SK-N-SH (cell line): ENCODE measurements around the gene CATSPER4.

ENCODE experiments used
- CTCF ChIP-seq: fragments of 200-600 bp; sonication (generic); IDR thresholded peaks from 2 replicates; pipeline ENCODE4 v1.6.1; 2017; ENCODE audit warnings: antibody characterized with exemption, mild to moderate bottlenecking, moderate library complexity
- GABPA ChIP-seq: IDR thresholded peaks from 2 replicates; pipeline ENCODE4 v1.4.0; 2012; ENCODE audit warnings: low read depth, mild to moderate bottlenecking
- MXI1 ChIP-seq: IDR thresholded peaks from 2 replicates; pipeline ENCODE4 v1.6.1; 2012; ENCODE audit warnings: mild to moderate bottlenecking, low read depth, low read length, improper control_type of control experiment

DNA sequence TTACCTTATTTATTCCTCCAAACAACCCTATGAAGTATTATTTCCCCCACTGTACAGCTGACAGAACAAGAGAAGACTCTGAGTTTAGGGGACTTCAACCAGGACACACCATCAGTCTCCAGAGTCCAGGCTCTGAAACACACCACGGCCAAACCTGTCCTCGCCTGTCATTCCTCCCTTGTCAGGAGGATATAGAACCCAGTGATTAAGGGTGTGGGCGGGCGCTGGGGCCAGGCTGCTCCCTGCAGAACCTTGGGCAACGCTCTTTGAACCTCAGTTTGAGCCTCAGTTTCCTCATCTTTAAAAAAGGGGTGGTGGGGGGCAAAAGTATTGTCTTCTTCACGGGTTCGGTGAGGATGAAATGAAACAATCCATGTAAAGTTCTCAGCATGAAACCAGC is 34.2 kb downstream of the CATSPER4 start:
- TF ChIP-seq MXI1 = no peak
- TF ChIP-seq GABPA = no peak
- TF ChIP-seq CTCF = no peak
